ENCODE results near the gene AVL9. TPM values are rescaled to one million over a fixed set of nuclear protein-coding genes. Genes with fewer than 3 reads are reported as not detected.

AVL9 gene
- total RNA-seq, 1 donor from 2014 or later, result 31.3 TPM

GRCh38 chr7:32574626-32575025 is 79.3 kb downstream of the AVL9 start:
- Histone ChIP-seq H3K4me1 (peaks cover 12% of the 10 kb centered on the region), H3K27me3 (no peaks in the 10 kb centered on the region), H3K9me3 (no peaks in the 10 kb centered on the region), H3K4me3 (no peak overlapping the region), H3K27ac (no peak overlapping the region), H3K36me3 (peaks cover 86% of the 10 kb centered on the region)
- no peak for TF ChIP-seq CTCF (IDR thresholded peaks at IDR 0.05)
- intact Hi-C loops (cut with DNase I), result no loop called here
- ATAC-seq, result no peak
- DNase-seq, result no peak

GRCh38 chr7:32577421-32577820 is 82.1 kb downstream of the AVL9 start:
- Histone ChIP-seq H3K36me3 (peaks cover 93% of the 10 kb centered on the region), H3K9me3 (no peaks in the 10 kb centered on the region), H3K4me1 (peaks cover 12% of the 10 kb centered on the region), H3K27ac (no peak overlapping the region), H3K27me3 (no peaks in the 10 kb centered on the region), H3K4me3 (no peak overlapping the region)
- no peak for ATAC-seq
- TF ChIP-seq CTCF (IDR thresholded peaks at IDR 0.05), result no peak
- intact Hi-C loops (cut with DNase I), result no loop called here
- DNase-seq, result no peak

GRCh38 chr7:32579776-32580175 is 84.5 kb downstream of the AVL9 start:
- H3K36me3 ChIP-seq, result peaks cover 93% of the 10 kb centered on the region
- H3K27me3 ChIP-seq, result no peaks in the 10 kb centered on the region
- TF ChIP-seq CTCF (IDR thresholded peaks at IDR 0.05), result no peak
- no peaks in the 10 kb centered on the region for H3K9me3 ChIP-seq
- no peak for DNase-seq
- H3K4me1 ChIP-seq, result peaks cover 8% of the 10 kb centered on the region
- ATAC-seq, result no peak
- intact Hi-C loops (cut with DNase I), result no loop called here
- H3K4me3 ChIP-seq, result no peak overlapping the region
- H3K27ac ChIP-seq, result no peak overlapping the region

GRCh38 chr7:32580646-32581045 is 85.4 kb downstream of the AVL9 start:
- intact Hi-C loops (cut with DNase I), result no loop called here
- DNase-seq (no peak), ATAC-seq (no peak)
- Histone ChIP-seq H3K36me3 (peaks cover 93% of the 10 kb centered on the region), H3K9me3 (no peaks in the 10 kb centered on the region), H3K4me1 (peaks cover 3% of the 10 kb centered on the region), H3K27ac (no peak overlapping the region), H3K27me3 (no peaks in the 10 kb centered on the region), H3K4me3 (no peak overlapping the region)
- no peak for TF ChIP-seq CTCF (IDR thresholded peaks at IDR 0.05)

GRCh38 chr7:32582036-32582435 is 86.7 kb downstream of the AVL9 start:
- H3K27me3 ChIP-seq, result no peaks in the 10 kb centered on the region
- intact Hi-C loops (cut with DNase I), result no loop called here
- no peak overlapping the region for H3K4me3 ChIP-seq
- H3K4me1 ChIP-seq, result peaks cover 10% of the 10 kb centered on the region
- TF ChIP-seq CTCF (IDR thresholded peaks at IDR 0.05), result no peak
- no peak overlapping the region for H3K27ac ChIP-seq
- H3K36me3 ChIP-seq, result peaks cover 85% of the 10 kb centered on the region
- ATAC-seq (no peak), DNase-seq (no peak)
- H3K9me3 ChIP-seq, result no peaks in the 10 kb centered on the region

GRCh38 chr7:32583791-32584190 is 88.5 kb downstream of the AVL9 start:
- peaks cover 21% of the 10 kb centered on the region for H3K4me1 ChIP-seq
- peaks cover 68% of the 10 kb centered on the region for H3K36me3 ChIP-seq
- no peak overlapping the region for H3K4me3 ChIP-seq
- DNase-seq (no peak), ATAC-seq (no peak)
- H3K9me3 ChIP-seq, result no peaks in the 10 kb centered on the region
- no peaks in the 10 kb centered on the region for H3K27me3 ChIP-seq
- intact Hi-C loops (cut with DNase I), result no loop called here
- TF ChIP-seq CTCF (IDR thresholded peaks at IDR 0.05), result no peak
- no peak overlapping the region for H3K27ac ChIP-seq

All from upper lobe of right lung (tissue), 1 donor.